ENCODE data around the gene NYNRIN.

Gene NYNRIN

GRCh38 chr14:24459331-24459730, 60.5 kb downstream of the NYNRIN start:
- ATAC-seq: no peak

GRCh38 chr14:24461336-24461735, 62.5 kb downstream of the NYNRIN start:
- TF ChIP-seq, protein P1, sequence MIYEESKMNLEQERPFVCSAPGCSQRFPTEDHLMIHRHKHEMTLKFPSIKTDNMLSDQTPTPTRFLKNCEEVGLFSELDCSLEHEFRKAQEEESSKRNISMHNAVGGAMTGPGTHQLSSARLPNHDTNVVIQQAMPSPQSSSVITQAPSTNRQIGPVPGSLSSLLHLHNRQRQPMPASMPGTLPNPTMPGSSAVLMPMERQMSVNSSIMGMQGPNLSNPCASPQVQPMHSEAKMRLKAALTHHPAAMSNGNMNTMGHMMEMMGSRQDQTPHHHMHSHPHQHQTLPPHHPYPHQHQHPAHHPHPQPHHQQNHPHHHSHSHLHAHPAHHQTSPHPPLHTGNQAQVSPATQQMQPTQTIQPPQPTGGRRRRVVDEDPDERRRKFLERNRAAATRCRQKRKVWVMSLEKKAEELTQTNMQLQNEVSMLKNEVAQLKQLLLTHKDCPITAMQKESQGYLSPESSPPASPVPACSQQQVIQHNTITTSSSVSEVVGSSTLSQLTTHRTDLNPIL (CRISPR knock-in tag; IDR thresholded peaks at IDR 0.05; ENCODE audit: low read depth): no peak
- TF ChIP-seq ZFP3 (CRISPR knock-in tag; IDR thresholded peaks at IDR 0.05) (no peak), ISL1 (CRISPR knock-in tag; IDR thresholded peaks at IDR 0.05) (no peak), TCF4 (CRISPR knock-in tag; IDR thresholded peaks at IDR 0.05; ENCODE audit: borderline replicate concordance) (no peak), ZNF70 (CRISPR knock-in tag; IDR thresholded peaks at IDR 0.05) (no peak), SNAI2 (CRISPR knock-in tag; IDR thresholded peaks at IDR 0.05) (no peak), ESRRG (CRISPR knock-in tag; IDR thresholded peaks at IDR 0.05) (no peak), BACH2 (CRISPR knock-in tag; IDR thresholded peaks at IDR 0.05; ENCODE audit: borderline replicate concordance) (no peak), ZNF8 (CRISPR knock-in tag; IDR thresholded peaks at IDR 0.05) (no peak), TOX (CRISPR knock-in tag; IDR thresholded peaks at IDR 0.05; ENCODE audit: borderline replicate concordance) (no peak), ZC3H10 (CRISPR knock-in tag; IDR thresholded peaks at IDR 0.05) (no peak), ARNTL (CRISPR knock-in tag; IDR thresholded peaks at IDR 0.05; ENCODE audit: borderline replicate concordance, low read depth) (no peak), RARB (CRISPR knock-in tag; IDR thresholded peaks at IDR 0.05) (no peak), PPARA (CRISPR knock-in tag; IDR thresholded peaks at IDR 0.05; ENCODE audit: borderline replicate concordance) (no peak), OSR1 (CRISPR knock-in tag; IDR thresholded peaks at IDR 0.05) (no peak)
- ATAC-seq: no peak

More at GRCh38 chr14:24459331-24459730, 60.5 kb downstream of the NYNRIN start:
- TF ChIP-seq CSRNP3 (CRISPR knock-in tag; IDR thresholded peaks at IDR 0.05): no peak
- no peak for TF ChIP-seq PATZ1 (CRISPR knock-in tag; IDR thresholded peaks at IDR 0.05; ENCODE audit: borderline replicate concordance)
- TF ChIP-seq ZNF565 (CRISPR knock-in tag; conservative IDR thresholded peaks at IDR 0.05; ENCODE audit: low read depth): no peak
- no peak for TF ChIP-seq BACH2 (CRISPR knock-in tag; IDR thresholded peaks at IDR 0.05; ENCODE audit: borderline replicate concordance)
- no peak for TF ChIP-seq SNAI2 (CRISPR knock-in tag; IDR thresholded peaks at IDR 0.05)
- no peak for TF ChIP-seq TCF4 (CRISPR knock-in tag; IDR thresholded peaks at IDR 0.05; ENCODE audit: borderline replicate concordance)
- TF ChIP-seq, protein P2, sequence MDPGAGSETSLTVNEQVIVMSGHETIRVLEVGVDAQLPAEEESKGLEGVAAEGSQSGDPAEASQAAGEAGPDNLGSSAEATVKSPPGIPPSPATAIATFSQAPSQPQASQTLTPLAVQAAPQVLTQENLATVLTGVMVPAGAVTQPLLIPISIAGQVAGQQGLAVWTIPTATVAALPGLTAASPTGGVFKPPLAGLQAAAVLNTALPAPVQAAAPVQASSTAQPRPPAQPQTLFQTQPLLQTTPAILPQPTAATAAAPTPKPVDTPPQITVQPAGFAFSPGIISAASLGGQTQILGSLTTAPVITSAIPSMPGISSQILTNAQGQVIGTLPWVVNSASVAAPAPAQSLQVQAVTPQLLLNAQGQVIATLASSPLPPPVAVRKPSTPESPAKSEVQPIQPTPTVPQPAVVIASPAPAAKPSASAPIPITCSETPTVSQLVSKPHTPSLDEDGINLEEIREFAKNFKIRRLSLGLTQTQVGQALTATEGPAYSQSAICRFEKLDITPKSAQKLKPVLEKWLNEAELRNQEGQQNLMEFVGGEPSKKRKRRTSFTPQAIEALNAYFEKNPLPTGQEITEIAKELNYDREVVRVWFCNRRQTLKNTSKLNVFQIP (CRISPR knock-in tag; IDR thresholded peaks at IDR 0.05; ENCODE audit: borderline replicate concordance, low read depth): no peak
- TF ChIP-seq, protein P1 (CRISPR knock-in tag; IDR thresholded peaks at IDR 0.05; ENCODE audit: low read depth): no peak
- TF ChIP-seq, protein P3, sequence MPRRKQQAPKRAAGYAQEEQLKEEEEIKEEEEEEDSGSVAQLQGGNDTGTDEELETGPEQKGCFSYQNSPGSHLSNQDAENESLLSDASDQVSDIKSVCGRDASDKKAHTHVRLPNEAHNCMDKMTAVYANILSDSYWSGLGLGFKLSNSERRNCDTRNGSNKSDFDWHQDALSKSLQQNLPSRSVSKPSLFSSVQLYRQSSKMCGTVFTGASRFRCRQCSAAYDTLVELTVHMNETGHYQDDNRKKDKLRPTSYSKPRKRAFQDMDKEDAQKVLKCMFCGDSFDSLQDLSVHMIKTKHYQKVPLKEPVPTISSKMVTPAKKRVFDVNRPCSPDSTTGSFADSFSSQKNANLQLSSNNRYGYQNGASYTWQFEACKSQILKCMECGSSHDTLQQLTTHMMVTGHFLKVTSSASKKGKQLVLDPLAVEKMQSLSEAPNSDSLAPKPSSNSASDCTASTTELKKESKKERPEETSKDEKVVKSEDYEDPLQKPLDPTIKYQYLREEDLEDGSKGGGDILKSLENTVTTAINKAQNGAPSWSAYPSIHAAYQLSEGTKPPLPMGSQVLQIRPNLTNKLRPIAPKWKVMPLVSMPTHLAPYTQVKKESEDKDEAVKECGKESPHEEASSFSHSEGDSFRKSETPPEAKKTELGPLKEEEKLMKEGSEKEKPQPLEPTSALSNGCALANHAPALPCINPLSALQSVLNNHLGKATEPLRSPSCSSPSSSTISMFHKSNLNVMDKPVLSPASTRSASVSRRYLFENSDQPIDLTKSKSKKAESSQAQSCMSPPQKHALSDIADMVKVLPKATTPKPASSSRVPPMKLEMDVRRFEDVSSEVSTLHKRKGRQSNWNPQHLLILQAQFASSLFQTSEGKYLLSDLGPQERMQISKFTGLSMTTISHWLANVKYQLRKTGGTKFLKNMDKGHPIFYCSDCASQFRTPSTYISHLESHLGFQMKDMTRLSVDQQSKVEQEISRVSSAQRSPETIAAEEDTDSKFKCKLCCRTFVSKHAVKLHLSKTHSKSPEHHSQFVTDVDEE (CRISPR knock-in tag; IDR thresholded peaks at IDR 0.05): no peak
- no peak for TF ChIP-seq ZFP30 (CRISPR knock-in tag; IDR thresholded peaks at IDR 0.05)
- no peak for TF ChIP-seq ZC3H10 (CRISPR knock-in tag; IDR thresholded peaks at IDR 0.05)
- no peak for TF ChIP-seq ZFP3 (CRISPR knock-in tag; IDR thresholded peaks at IDR 0.05)
- no peak for TF ChIP-seq ARNTL (CRISPR knock-in tag; IDR thresholded peaks at IDR 0.05; ENCODE audit: borderline replicate concordance, low read depth)
- no peak for TF ChIP-seq ZNF8 (CRISPR knock-in tag; IDR thresholded peaks at IDR 0.05)
- TF ChIP-seq ISL1 (CRISPR knock-in tag; IDR thresholded peaks at IDR 0.05): no peak
- no peak for TF ChIP-seq GLIS3 (CRISPR knock-in tag; IDR thresholded peaks at IDR 0.05)
- TF ChIP-seq ZNF70 (CRISPR knock-in tag; IDR thresholded peaks at IDR 0.05): no peak
- TF ChIP-seq TOX (CRISPR knock-in tag; IDR thresholded peaks at IDR 0.05; ENCODE audit: borderline replicate concordance): no peak
